Measurements from ENCODE around the gene DPH3. TPM values are rescaled to one million over a fixed set of nuclear protein-coding genes. Genes with fewer than 3 reads are reported as not detected.

DPH3 gene
- total RNA-seq, 3 donors from 2014 or later: 20.0 to 26.4 (median 21.0) TPM

DNA sequence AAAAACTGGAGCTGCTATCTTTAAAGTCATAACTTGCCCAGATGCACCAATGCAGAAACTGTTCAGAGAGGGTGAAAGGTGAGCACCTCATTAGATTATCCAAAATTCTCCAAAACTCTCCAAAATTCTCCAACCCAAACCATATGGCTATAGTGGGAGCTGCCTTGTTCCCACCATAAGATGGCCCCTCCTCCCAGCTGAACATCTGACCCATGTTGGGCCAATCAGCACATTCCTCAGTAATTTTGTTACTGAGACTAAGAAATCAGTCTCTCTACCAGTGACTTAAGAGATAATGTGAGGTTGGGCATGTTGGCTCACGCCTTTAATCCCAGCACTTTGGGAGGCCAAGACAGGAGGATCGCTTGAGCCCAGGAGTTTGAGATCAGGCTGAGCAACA, 32.8 kb downstream of the DPH3 start:
- intact Hi-C loops (cut with DNase I, micrococcal nuclease): no loop called here
- ATAC-seq: no peak
- TF ChIP-seq, protein P1, sequence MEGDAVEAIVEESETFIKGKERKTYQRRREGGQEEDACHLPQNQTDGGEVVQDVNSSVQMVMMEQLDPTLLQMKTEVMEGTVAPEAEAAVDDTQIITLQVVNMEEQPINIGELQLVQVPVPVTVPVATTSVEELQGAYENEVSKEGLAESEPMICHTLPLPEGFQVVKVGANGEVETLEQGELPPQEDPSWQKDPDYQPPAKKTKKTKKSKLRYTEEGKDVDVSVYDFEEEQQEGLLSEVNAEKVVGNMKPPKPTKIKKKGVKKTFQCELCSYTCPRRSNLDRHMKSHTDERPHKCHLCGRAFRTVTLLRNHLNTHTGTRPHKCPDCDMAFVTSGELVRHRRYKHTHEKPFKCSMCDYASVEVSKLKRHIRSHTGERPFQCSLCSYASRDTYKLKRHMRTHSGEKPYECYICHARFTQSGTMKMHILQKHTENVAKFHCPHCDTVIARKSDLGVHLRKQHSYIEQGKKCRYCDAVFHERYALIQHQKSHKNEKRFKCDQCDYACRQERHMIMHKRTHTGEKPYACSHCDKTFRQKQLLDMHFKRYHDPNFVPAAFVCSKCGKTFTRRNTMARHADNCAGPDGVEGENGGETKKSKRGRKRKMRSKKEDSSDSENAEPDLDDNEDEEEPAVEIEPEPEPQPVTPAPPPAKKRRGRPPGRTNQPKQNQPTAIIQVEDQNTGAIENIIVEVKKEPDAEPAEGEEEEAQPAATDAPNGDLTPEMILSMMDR (IDR thresholded peaks at IDR 0.05): no peak

DNA sequence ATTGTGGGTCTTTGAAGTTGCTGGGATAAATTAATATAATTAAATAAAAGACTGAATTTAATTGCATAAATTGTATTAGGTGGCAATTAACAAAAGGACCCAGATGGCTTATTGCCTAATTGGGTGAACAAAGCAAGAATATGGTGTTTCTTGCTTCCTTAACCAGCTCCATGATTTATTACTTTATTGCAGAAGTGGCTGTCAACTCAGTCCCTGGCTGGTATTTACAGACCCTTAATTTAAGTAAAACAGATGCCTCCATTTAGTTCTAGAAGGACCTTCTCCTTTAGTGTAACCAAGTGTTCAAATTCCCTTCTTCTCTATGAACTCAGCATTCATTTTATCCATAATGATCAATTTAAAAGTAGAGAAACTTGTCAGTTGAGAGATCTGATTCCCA, 35.1 kb downstream of the DPH3 start:
- Histone ChIP-seq H3K4me3 (no peak overlapping the region), H3K4me1 (ENCODE audit: low read depth) (no peaks in the 10 kb centered on the region), H3K36me3 (ENCODE audit: low read depth) (no peaks in the 10 kb centered on the region), H3K9me3 (no peaks in the 10 kb centered on the region)
- no peak for DNase-seq
- TF ChIP-seq, protein P1 (IDR thresholded peaks at IDR 0.05): no peak
- intact Hi-C loops (cut with DNase I, micrococcal nuclease): no loop called here
- ATAC-seq: no peak

More for the DNA sequence above, 32.8 kb downstream of the DPH3 start:
- Histone ChIP-seq H3K36me3 (ENCODE audit: low read depth) (no peaks in the 10 kb centered on the region), H3K9me3 (no peaks in the 10 kb centered on the region), H3K4me1 (ENCODE audit: low read depth) (no peaks in the 10 kb centered on the region), H3K4me3 (no peak overlapping the region)
- DNase-seq: no peak

DNA sequence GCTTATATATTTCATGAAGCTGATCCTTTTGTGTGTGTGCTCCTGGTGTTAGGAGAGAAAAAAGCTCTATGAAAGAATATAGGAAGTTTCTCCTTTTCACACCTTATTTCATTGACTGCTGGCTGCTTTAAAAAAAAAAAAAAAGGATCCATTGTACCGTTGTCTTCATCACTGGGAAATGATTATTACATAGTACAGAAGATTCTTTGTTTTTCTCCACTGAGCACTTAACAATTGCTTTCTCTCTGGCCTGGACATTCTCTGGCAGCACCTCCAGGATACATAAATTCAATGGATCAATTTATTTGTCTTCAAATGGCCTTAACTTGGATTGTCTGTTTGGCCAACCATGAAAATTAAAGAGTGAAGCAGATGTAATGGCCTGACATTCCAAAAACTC, 37.2 kb downstream of the DPH3 start:
- H3K9me3 ChIP-seq: no peaks in the 10 kb centered on the region
- ATAC-seq (no peak), DNase-seq (no peak)
- no peaks in the 10 kb centered on the region for H3K4me1 ChIP-seq (ENCODE audit: low read depth)
- H3K36me3 ChIP-seq (ENCODE audit: low read depth): no peaks in the 10 kb centered on the region
- TF ChIP-seq, protein P1 (IDR thresholded peaks at IDR 0.05): no peak
- intact Hi-C loops (cut with DNase I, micrococcal nuclease): no loop called here
- no peak overlapping the region for H3K4me3 ChIP-seq

DNA sequence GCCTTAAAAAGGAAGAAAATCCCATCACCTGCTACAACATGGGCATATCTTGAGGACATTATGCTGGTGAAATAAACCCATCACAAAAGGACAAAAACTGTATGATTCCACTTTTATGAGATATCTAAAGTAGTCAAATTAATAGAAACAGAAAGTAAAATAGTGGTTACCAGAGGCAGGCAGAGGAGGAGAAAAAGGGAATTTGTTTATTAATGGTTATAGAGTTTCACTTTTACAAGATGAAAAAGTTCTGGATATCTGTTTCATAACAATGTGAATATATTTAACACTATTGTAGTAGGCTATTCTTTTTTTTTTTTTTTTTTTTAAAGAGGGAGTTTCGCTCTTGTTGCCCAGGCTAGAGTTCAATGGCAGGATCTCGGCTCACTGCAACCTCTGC, 40.4 kb downstream of the DPH3 start:
- no peaks in the 10 kb centered on the region for H3K9me3 ChIP-seq
- no peaks in the 10 kb centered on the region for H3K36me3 ChIP-seq (ENCODE audit: low read depth)
- TF ChIP-seq, protein P1 (IDR thresholded peaks at IDR 0.05): no peak
- DNase-seq (no peak), ATAC-seq (no peak)
- H3K4me3 ChIP-seq: no peak overlapping the region
- intact Hi-C loops (cut with DNase I, micrococcal nuclease): no loop called here
- no peaks in the 10 kb centered on the region for H3K4me1 ChIP-seq (ENCODE audit: low read depth)

DNA sequence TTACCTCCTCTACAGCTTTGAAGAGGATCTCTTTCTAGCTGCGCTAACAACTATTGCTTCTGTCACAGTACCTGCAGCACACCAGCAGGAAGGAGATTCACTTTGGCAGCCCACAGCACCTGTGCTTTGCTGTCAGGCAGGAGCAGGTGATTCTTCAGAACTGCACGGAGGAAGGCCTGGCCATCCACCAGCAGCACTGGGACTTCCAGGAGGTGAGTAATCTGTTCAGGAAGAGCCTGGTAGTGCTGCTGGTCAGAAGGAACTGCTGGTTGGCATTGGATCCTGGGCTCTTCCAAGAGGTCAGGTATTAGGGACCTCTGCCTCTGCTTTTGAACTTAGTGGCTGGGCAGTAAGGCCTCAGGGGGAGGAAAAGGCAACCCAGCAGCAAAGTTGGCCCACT, 42.2 kb downstream of the DPH3 start:
- DNase-seq (no peak), ATAC-seq (no peak)
- Histone ChIP-seq H3K9me3 (no peaks in the 10 kb centered on the region), H3K4me1 (ENCODE audit: low read depth) (no peaks in the 10 kb centered on the region), H3K36me3 (ENCODE audit: low read depth) (no peaks in the 10 kb centered on the region), H3K4me3 (no peak overlapping the region)
- intact Hi-C loops (cut with DNase I, micrococcal nuclease): no loop called here
- TF ChIP-seq, protein P1 (IDR thresholded peaks at IDR 0.05): no peak

DNA sequence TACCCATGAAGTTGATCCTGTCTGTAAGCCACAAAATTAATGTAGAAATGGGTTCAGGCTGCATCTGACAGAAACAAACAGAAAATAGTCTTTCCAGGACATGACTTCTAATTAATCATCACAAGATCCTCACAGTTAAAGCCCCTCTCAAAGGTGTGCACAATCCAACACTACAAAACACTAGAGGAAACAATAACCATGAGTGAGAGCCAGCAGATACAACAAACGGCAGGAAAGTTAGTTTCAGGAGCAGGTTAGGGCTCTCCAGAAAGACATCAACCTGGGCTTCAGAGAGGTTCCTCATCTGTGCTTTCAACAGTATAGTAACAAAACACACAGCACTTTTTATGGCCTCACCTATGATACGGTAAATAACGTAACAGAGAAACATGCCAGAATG, 42.8 kb downstream of the DPH3 start:
- ATAC-seq: no peak
- no peaks in the 10 kb centered on the region for H3K9me3 ChIP-seq
- H3K4me3 ChIP-seq: no peak overlapping the region
- no peak for DNase-seq
- TF ChIP-seq, protein P1 (IDR thresholded peaks at IDR 0.05): no peak
- H3K36me3 ChIP-seq (ENCODE audit: low read depth): no peaks in the 10 kb centered on the region
- intact Hi-C loops (cut with DNase I, micrococcal nuclease): no loop called here
- no peaks in the 10 kb centered on the region for H3K4me1 ChIP-seq (ENCODE audit: low read depth)
